Vagina (tissue), 2 donors: ENCODE data around the gene CPN2.

Experiments
- POLR2A ChIP-seq, 2 donors: fragments of 450-650 bp; IDR thresholded peaks; one replicate each; pipeline ENCODE4 v1.6.1; 2017; ENCODE audit warnings: antibody characterized with exemption in 2 of 2, mild to moderate bottlenecking in 2 of 2, moderate library complexity in 2 of 2
- POLR2AphosphoS5 ChIP-seq, 2 donors: sonication (generic); formaldehyde crosslinking; IDR thresholded peaks; one replicate each; pipeline ENCODE4 v1.9.0; 2017; ENCODE audit warnings: antibody characterized with exemption in 2 of 2, mild to moderate bottlenecking in 2 of 2, low read depth in 1 of 2; ENCODE audit not compliant: insufficient read depth in 1 of 2

DNA sequence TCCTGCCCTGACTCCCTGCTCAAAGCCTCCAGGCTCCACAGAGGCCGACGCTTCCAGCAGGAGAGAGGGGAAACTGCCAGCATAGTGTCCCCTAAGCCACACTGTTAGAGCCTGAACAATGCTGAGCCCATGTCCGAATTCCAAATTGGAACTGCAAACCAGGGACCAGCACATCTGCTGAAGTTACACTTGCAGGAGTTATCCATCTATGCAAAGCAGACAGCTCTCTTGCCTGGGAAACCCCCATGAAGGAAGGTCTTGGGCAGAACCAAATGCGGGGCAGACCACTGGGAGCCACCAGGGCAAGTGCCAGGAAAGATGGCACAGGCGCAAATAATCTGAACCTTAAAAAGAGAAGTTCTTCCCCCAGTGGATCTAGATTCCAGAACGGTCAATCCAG, 17.8 kb upstream of the CPN2 start:
- TF ChIP-seq POLR2AphosphoS5 (IDR thresholded peaks at IDR 0.05; ENCODE audit: insufficient read depth in 1 of 2, low read depth in 1 of 2) (no peak), POLR2A (IDR thresholded peaks at IDR 0.05) (no peak)
